Inferior parietal cortex (tissue), 1 donor: ENCODE measurements around the gene CAMLG.

Source experiments
- DNase-seq: peaks from one replicate; pipeline ENCODE4 v3.0.0-alpha.2; 2016; ENCODE audit errors: extremely low spot score

Gene CAMLG

GRCh38 chr5:134777366-134777765 is 39.0 kb downstream of the CAMLG start:
- no peak for DNase-seq

- DNase-seq, result no peak
These were observed 46.0 kb downstream of the CAMLG start for GRCh38 chr5:134784241-134784920.

- no peak for DNase-seq
These were observed 46.7 kb downstream of the CAMLG start for GRCh38 chr5:134784946-134785620.

DNA sequence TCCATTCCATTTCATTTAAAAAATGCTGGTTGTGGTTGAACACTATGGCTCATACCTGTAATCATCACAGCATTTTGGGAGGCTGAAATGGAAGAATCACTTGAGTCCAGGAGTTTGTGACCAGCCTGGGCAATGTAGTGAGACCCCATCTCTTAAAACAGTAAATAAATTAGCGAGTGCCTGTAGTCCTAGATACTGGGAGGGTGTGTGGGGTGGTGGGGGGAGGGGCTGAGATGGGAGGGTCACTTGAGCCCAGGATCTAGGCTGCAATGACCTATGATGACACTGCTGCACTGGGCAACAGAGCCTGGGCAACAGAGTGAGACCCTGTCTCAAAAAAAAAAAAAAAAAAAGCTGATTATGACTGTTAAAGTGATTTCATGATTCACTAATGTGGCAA is 49.3 kb downstream of the CAMLG start:
- DNase-seq, result no peak

- DNase-seq, result no peak
These were observed 53.2 kb downstream of the CAMLG start for GRCh38 chr5:134791580-134791979.

DNA sequence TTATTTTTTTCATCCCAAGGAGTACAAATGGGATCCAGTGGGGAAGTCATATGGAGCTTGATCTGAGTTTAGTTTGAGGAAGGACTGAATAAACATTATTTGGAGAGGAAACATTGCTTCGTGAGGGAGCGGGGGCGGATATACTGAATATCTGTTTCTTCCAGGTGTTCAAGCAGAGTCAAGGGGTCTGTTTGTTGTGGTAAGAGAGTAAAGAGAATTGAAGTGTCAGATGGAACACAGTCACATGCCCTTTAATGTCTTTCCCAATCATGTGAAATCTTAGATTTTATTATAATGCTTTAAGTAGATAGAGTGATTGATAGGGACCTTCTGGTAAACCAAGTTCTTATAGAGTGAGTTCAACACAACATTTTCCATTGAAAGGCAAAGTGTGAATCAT is 53.9 kb downstream of the CAMLG start:
- DNase-seq, result no peak

DNA sequence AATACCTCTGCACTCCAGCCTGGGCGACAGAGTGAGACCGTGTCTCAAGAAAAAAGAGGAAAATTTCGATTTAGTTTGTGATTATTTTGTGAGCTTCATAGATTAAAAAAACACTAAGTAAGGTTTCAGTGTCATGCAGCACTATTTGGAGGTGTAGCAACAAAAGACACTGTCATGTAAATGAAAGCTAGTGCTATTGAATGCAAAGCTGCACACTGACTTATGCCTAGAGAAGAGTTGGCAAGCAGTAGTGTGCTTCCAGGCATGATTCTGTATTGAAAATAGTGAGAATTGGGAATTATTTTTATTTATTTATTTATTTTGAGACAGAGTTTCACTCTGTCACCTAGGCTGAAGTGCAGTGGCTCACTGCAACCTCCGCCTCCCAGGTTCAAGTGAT is 54.8 kb downstream of the CAMLG start:
- DNase-seq, result no peak

- DNase-seq, result no peak
These were observed 55.7 kb downstream of the CAMLG start for GRCh38 chr5:134794082-134794481.

DNA sequence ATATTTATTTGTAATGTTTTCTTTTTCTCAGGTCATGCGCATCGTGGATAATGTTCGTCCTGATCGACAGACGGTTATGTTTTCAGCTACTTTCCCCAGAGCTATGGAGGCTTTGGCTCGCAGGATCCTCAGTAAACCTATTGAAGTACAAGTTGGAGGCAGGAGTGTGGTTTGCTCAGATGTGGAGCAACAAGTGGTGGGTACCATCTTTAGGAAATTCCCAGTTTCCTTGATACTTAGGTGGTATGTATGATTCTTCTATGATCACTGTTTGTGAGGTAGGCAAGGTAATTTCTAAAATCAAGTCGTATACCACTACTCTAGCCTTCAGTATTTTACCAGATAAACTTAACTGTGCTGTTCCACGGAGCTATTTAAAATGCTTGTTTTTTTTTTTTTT is 56.5 kb downstream of the CAMLG start:
- DNase-seq, result no peak

- no peak for DNase-seq
These were observed 60.1 kb downstream of the CAMLG start for GRCh38 chr5:134798468-134798867.
